ENCODE results near the gene RNGTT.

RNGTT gene

DNA sequence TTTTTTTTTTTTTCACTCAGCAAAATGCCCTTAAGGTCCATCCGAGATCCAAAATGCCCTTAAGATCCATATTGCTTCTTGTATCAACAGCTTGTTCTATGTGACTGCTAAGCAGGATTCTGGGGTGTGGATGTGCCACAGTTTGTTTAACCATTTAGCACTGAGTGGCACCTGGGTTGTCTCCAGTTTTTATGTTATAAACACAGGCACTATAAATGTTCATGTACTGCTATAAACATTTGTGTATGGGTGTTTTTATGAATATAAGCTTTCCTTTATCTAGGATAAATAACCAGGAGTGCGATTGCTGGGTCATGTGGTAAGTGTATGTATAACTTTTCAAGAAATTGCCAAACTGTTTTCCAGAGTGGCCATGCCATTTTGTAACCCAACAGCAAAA lies 386.0 kb downstream of the RNGTT start:
- FAIRE-seq, result no peak

- FAIRE-seq, result no peak
Observed at GRCh38 chr6:88575536-88575935, 387.9 kb downstream of the RNGTT start.

GRCh38 chr6:88574651-88575050 lies 388.8 kb downstream of the RNGTT start:
- FAIRE-seq, result no peak

DNA sequence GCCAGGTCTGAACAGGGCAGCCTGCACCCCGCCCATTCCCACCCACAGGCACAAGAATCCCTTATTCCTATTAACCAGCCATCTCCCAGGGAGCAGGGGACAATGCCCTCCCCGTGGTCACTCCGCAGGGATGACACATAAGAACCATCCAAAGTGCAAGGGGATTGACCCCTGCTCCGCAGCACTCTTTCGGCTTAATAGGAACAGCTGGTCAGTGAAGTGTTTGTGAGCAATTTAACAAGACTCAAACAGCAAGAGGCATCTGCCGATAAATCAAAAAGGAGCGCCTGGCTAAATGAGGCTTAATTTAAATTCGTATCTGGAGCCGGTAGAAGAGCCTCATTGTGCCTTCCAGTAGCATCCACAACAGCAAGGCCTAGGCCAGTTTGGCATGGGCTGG lies 389.4 kb downstream of the RNGTT start:
- no peak for FAIRE-seq

- FAIRE-seq, result no peak
Observed at GRCh38 chr6:88573561-88573960, 389.9 kb downstream of the RNGTT start.

DNA sequence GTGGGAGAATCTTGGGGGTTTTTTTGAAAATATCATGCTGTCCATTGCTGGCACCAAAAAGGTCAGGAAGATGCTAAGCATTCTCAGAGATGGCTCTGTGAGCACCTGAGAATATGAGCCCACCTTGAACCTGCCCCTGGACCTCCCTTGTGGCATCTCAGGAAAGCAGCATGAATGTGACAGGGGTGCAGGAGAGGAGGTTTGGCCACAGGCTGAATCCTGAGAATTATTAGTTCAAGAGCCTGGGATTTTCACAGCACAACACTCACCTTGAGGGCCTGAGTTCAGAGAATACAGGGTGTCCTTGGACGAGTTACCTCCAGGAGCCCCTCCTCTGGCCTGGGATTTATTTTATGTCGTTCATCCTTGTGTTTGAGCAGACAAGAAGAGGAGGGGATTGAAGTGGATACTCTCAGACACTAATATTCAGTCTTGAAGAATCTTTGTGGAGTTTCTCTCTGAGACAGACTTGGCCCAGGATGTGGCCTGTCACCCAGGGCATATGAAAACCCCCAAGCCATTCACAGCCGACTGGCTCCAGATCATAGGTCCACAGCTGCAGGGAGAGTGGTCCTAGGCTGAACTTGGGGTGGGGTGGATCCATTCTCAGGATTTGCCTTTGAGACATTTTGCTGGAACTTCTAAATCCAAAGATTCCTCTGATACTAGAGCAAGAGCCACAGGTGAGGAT lies 390.8 kb downstream of the RNGTT start:
- no peak for FAIRE-seq

DNA sequence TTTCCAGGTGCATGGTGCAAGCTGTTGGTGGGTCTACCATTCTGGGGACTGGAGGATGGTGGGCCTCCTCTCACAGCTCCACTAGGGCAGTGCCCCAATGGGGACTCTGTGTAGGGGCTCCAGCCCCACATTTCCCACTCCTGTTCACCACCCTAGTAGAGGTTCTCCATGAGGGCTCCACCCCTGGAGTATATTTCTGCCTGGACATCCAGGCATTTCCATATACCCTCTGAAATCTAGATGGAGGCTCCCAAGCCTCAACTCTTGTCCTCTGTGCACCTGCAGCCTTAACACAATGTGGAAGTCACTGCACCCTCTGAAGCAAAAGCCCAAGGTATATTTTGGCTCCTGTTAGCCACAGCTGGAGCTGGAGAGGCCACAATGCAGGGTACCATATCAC lies 393.5 kb downstream of the RNGTT start:
- no peak for FAIRE-seq

- FAIRE-seq, result no peak
Observed at GRCh38 chr6:88567696-88568095, 395.7 kb downstream of the RNGTT start.

- FAIRE-seq, result no peak
Observed at GRCh38 chr6:88566746-88567534, 396.5 kb downstream of the RNGTT start.

DNA sequence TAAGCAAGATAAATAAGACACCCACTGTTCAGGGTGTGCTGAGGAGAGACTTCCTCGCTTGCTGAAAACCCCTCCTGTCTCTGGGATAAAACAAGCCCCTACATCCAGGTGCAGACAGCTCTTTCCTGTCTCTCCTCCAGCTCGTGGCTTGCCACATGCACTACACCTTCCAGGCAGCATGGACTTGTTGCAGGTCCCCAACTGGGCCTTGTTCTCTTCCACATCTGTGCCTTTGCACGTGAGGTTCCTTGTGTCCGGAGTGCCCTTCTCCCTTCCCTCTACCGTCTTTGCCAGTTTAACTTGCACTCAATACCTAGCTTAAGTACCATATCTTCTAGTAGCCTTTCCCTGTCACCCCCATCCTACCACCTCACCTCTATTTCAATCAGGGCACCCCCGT lies 397.6 kb downstream of the RNGTT start:
- no peak for FAIRE-seq

GRCh38 chr6:88565409-88565811 lies 398.0 kb downstream of the RNGTT start:
- no peak for FAIRE-seq

GRCh38 chr6:88563277-88563625 lies 400.2 kb downstream of the RNGTT start:
- FAIRE-seq, result no peak

- no peak for FAIRE-seq
Observed at GRCh38 chr6:88562353-88563276, 400.8 kb downstream of the RNGTT start.

GRCh38 chr6:88561954-88562315 lies 401.5 kb downstream of the RNGTT start:
- no peak for FAIRE-seq

- FAIRE-seq, result no peak
Observed at GRCh38 chr6:88561034-88561953, 402.1 kb downstream of the RNGTT start.
